GM18505 (cell line): ENCODE measurements around the gene C7.
"Not testable (repeated sequence)": the region's sequence is repeated elsewhere in the genome, so short reads cannot be mapped to it uniquely, and the experiment has no call there.

ENCODE experiments used
- ATAC-seq: cut with Tn5 transposase; IDR thresholded peaks from one replicate; pipeline ENCODE4 v1.9.1; 2021; ENCODE audit not compliant: unreplicated experiment
- POLR2A ChIP-seq: IDR thresholded peaks from 4 replicates; pipeline ENCODE4 v1.6.1; 2011; ENCODE audit warnings: borderline replicate concordance; ENCODE audit not compliant: insufficient read depth, insufficient read length; ENCODE audit errors: extremely low read depth

The C7 gene

GRCh38 chr5:40991981-40992559 lies 82.8 kb downstream of the C7 start:
- no peak for ATAC-seq
- TF ChIP-seq POLR2A = no peak

DNA sequence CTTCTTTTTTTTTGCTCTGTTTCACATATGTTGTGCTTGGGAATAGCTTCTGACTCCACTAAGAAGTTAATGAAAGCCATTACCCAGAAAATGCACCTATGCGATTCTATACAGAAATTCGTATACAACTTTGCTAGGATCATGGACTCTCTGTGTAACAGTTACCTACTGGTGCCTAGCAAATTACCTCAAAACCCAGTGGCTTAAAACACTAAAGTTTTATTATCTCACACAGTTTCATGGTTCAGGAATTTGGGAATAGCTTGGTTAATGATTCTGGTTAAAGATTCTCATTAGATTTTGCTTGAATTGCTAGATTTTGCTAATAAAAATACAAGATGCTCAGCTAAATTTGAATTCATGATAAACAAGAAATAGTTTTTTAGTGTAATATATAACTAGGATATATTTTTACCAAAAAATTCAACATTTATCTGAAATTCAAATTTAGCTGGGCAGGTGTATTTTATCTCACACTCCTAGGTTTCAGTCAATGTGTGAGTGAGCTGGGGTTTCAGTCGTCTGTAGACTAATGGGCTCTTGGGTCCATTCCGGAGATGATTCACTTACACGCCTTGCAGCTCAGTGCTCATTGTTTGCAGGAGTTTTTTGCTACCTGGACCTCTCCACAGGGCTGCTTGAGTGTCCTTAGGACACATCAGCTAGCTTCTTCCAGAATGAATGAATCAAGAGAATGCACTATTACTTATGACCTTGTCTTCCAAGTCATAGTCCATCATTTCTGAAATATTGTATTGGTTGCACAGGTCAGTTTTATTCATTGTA lies 86.7 kb downstream of the C7 start:
- ATAC-seq = no peak
- TF ChIP-seq POLR2A = no peak

- ATAC-seq = no peak
- no peak for TF ChIP-seq POLR2A
Measured at GRCh38 chr5:40999142-40999541, 89.8 kb downstream of the C7 start.

- TF ChIP-seq POLR2A = no peak
- ATAC-seq = no peak
Measured at GRCh38 chr5:40999966-41000365, 90.7 kb downstream of the C7 start.

DNA sequence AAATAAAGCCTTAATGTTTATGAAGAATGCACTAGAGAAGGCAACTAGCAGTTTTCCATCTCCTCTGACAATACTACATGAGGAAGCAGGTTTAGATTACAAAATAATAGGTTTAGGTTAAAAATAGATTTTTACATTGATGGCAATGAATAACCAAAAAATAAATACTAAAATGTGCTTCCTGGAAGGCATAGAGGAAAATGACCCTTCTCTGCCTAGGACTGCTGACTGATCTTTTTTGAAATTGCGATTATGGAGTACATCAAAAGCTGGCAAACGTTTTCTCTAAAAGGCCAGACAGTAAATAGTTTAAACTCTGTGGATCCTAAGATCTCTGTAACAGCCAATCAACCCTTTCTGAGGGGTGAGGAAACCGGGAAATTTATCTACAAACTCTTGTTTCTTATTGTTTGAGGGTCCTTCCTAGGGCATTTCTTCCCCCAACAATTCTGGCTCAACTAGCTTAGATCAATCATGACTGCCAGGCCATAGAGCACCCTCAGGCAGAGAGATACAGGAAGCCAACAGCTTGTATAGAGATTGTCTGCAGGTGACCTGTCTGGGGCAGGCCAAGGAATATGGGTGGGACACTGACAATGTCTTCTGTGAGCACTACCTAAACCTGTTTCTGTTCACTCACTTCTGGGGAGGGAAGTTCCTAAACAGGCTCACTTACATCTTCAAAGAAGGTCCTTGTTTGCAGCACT lies 94.5 kb downstream of the C7 start:
- no peak for ATAC-seq
- TF ChIP-seq POLR2A = no peak

DNA sequence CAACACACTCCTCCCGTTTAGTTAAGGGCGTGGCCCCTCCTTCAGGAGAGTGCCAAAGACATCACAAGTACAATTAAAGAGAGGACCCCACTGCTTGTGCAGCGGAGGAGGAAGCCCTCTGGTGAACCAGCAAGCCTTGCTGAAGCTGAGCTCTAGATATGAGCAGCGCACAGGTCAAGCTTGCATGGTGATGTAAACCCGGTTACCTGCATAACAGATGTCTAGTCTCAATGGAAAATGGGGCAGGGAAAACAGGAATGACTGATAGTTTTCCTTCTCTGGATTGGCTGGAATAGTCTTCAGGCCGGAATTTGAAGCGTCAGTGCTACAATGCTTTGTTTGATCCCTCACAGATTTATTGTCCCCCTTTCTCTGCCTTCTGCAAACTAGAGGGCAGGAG lies 95.6 kb downstream of the C7 start:
- TF ChIP-seq POLR2A = no peak
- no peak for ATAC-seq

GRCh38 chr5:41009232-41009631 lies 99.9 kb downstream of the C7 start:
- TF ChIP-seq POLR2A = no peak
- no peak for ATAC-seq

DNA sequence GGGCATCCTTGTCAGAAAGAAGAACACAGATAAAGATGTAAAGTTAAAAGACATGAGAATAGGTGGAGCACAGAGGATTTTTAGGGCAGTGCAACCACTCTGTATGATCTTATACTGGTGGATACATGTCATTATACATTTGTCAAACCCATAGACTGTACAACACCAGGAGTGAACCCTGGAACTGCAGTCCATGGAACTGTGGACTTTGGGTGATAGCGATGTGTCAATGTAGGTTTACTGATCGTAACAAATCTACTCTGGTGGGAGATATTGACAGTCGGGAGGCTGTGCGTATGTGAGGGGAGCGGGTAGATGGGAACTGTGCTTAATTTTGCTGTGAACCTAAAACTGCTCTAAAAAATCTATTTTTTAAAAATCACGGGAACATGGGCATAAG lies 101.3 kb downstream of the C7 start:
- no peak for ATAC-seq
- no peak for TF ChIP-seq POLR2A

- TF ChIP-seq POLR2A = no peak
- no peak for ATAC-seq
Measured at GRCh38 chr5:41012318-41012717, 103.0 kb downstream of the C7 start.

- ATAC-seq = not testable (repeated sequence)
Measured at GRCh38 chr5:41022600-41022999, 113.3 kb downstream of the C7 start.
